Lower lobe of right lung (tissue), 2 donors: ENCODE measurements around the gene PCDHA1. TPM values are rescaled to one million over a fixed set of nuclear protein-coding genes. Genes with fewer than 3 reads are reported as not detected.
"Not testable (repeated sequence)": the region's sequence is repeated elsewhere in the genome, so short reads cannot be mapped to it uniquely, and the experiment has no call there.

Experiments used
- ATAC-seq, 2 donors: fragments of 200-7000 bp; cut with Tn5 transposase; one replicate each; pipeline ENCODE4 v1.9.1; 2020 to 2022; ENCODE audit warnings: mild to moderate bottlenecking in 2 of 2, moderate library complexity in 2 of 2
- DNase-seq: peaks from one replicate; pipeline ENCODE4 v3.0.0-alpha.2; 2020
- H3K27ac ChIP-seq: fragments of 200-600 bp; one replicate; pipeline ENCODE4 v1.8.0; 2022
- H3K27me3 ChIP-seq: fragments of 200-600 bp; one replicate; pipeline ENCODE4 v1.8.0; 2022; ENCODE audit warnings: low read depth
- H3K36me3 ChIP-seq: fragments of 200-600 bp; one replicate; pipeline ENCODE4 v1.8.0; 2022; ENCODE audit warnings: mild to moderate bottlenecking
- H3K4me1 ChIP-seq: fragments of 200-600 bp; one replicate; pipeline ENCODE4 v1.8.0; 2022
- H3K4me3 ChIP-seq: fragments of 200-600 bp; one replicate; pipeline ENCODE4 v1.8.0; 2022; ENCODE audit warnings: mild to moderate bottlenecking
- H3K9me3 ChIP-seq: fragments of 200-600 bp; one replicate; pipeline ENCODE4 v1.8.0; 2022
- CTCF ChIP-seq: fragments of 200-600 bp; IDR thresholded peaks from one replicate; pipeline ENCODE4 v1.8.0; 2022; ENCODE audit warnings: antibody characterized with exemption, mild to moderate bottlenecking
- intact Hi-C: fragments of 100-400 bp; cut with DNase I; formaldehyde crosslinking; loops from one replicate; pipeline ENCODE4 v1.11.0; 2022
- total RNA-seq: library from RNA; stranded (reverse); fragmentation: NEBNext Ultra II Directional; extraction: Animal tissue kit (Norgen Biotek cat#: 25700); gene quantifications from one replicate; pipeline ENCODE4 v1.2.1, GENCODE V29; 2021
- donor health status: DM: no; HTN: yes; CAD: no; lungs with severe emphysema.

The PCDHA1 gene
- total RNA-seq, 1 donor from 2014 or later = not detected

- DNase-seq (no peak), ATAC-seq (no peak)
- intact Hi-C loops = no loop called here
- no peaks in the 10 kb centered on the region for H3K27me3 ChIP-seq
- H3K9me3 ChIP-seq = peaks cover 98% of the 10 kb centered on the region
- H3K27ac ChIP-seq = no peak overlapping the region
- H3K36me3 ChIP-seq = no peaks in the 10 kb centered on the region
- H3K4me1 ChIP-seq = no peaks in the 10 kb centered on the region
- TF ChIP-seq CTCF = no peak
- no peak overlapping the region for H3K4me3 ChIP-seq
Observed at GRCh38 chr5:140767444-140767843, 18.5 kb upstream of the PCDHA1 start.

- H3K9me3 ChIP-seq = peaks cover 62% of the 10 kb centered on the region
- no peak for ATAC-seq
Observed at GRCh38 chr5:140780512-140780911, 5.4 kb upstream of the PCDHA1 start.

GRCh38 chr5:140787422-140787821 is 1.5 kb downstream of the PCDHA1 start:
- H3K27ac ChIP-seq, intact Hi-C loops, ATAC-seq, H3K4me1 ChIP-seq, H3K36me3 ChIP-seq, H3K4me3 ChIP-seq: not testable (repeated sequence)
- peak; percentile 38 for DNase-seq
- peaks cover 51% of the 10 kb centered on the region for H3K9me3 ChIP-seq
- H3K27me3 ChIP-seq = peaks cover 17% of the 10 kb centered on the region

More at GRCh38 chr5:140780512-140780911, 5.4 kb upstream of the PCDHA1 start:
- no peak for DNase-seq
- no peaks in the 10 kb centered on the region for H3K27me3 ChIP-seq
- H3K4me1 ChIP-seq = no peaks in the 10 kb centered on the region
- no peaks in the 10 kb centered on the region for H3K36me3 ChIP-seq
- no peak overlapping the region for H3K4me3 ChIP-seq
- intact Hi-C loops = no loop called here
- H3K27ac ChIP-seq = no peak overlapping the region
- TF ChIP-seq CTCF = no peak

GRCh38 chr5:140787849-140788504 is 2.0 kb downstream of the PCDHA1 start:
- H3K4me3 ChIP-seq, H3K36me3 ChIP-seq, H3K4me1 ChIP-seq, ATAC-seq, intact Hi-C loops, H3K27ac ChIP-seq: not testable (repeated sequence)
- H3K27me3 ChIP-seq = peaks cover 17% of the 10 kb centered on the region
- H3K9me3 ChIP-seq = peaks cover 45% of the 10 kb centered on the region
- DNase-seq = peak; percentile 38

GRCh38 chr5:140791089-140791488 is 5.1 kb downstream of the PCDHA1 start:
- no peak for TF ChIP-seq CTCF
- Histone ChIP-seq H3K27me3 (peaks cover 17% of the 10 kb centered on the region), H3K9me3 (peaks cover 42% of the 10 kb centered on the region), H3K4me1 (no peaks in the 10 kb centered on the region), H3K36me3 (no peaks in the 10 kb centered on the region), H3K27ac (no peak overlapping the region), H3K4me3 (no peak overlapping the region)
- no peak for ATAC-seq
- no peak for DNase-seq
- intact Hi-C loops = no loop called here

GRCh38 chr5:140794595-140795258 is 8.8 kb downstream of the PCDHA1 start, which contains the start of gene PCDHA2:
Gene PCDHA2, plus strand, starts transcription at chr5:140794852.
- intact Hi-C loops = no loop called here
- H3K4me3 ChIP-seq = peak within 1 kb of the TSS; percentile 17
- H3K27me3 ChIP-seq = no peaks in the 10 kb centered on the region

More at GRCh38 chr5:140794595-140795258, 8.8 kb downstream of the PCDHA1 start, which contains the start of gene PCDHA2:
- TF ChIP-seq CTCF = no peak
- DNase-seq (no peak), ATAC-seq (no peak)
- H3K9me3 ChIP-seq = peaks cover 30% of the 10 kb centered on the region
- H3K36me3 ChIP-seq = no peaks in the 10 kb centered on the region
- H3K27ac ChIP-seq = no peak within 1 kb of the TSS
- H3K4me1 ChIP-seq = no peaks in the 10 kb centered on the region
